Fibroblast of pulmonary artery (primary cell): ENCODE data around the gene MANEAL.
"Not testable (repeated sequence)": the region's sequence is repeated elsewhere in the genome, so short reads cannot be mapped to it uniquely, and the experiment has no call there.

Source experiments
- DNase-seq: peaks from one replicate; pipeline ENCODE4 v3.0.0-alpha.2; 2010; ENCODE audit warnings: low read depth
- H3K4me3 ChIP-seq: replicated peaks from 2 replicates; pipeline ENCODE4 v1.5.1; 2011; ENCODE audit warnings: low read depth, mild to moderate bottlenecking, control low read depth, low read length, moderate library complexity
- TF ChIP-seq, protein P1 (sequence below): IDR thresholded peaks from 2 replicates; pipeline ENCODE4 v1.5.1; 2011; ENCODE audit warnings: mild to moderate bottlenecking, control low read depth, low read length, inconsistent platforms; ENCODE audit errors: missing control alignments

MANEAL gene

DNA sequence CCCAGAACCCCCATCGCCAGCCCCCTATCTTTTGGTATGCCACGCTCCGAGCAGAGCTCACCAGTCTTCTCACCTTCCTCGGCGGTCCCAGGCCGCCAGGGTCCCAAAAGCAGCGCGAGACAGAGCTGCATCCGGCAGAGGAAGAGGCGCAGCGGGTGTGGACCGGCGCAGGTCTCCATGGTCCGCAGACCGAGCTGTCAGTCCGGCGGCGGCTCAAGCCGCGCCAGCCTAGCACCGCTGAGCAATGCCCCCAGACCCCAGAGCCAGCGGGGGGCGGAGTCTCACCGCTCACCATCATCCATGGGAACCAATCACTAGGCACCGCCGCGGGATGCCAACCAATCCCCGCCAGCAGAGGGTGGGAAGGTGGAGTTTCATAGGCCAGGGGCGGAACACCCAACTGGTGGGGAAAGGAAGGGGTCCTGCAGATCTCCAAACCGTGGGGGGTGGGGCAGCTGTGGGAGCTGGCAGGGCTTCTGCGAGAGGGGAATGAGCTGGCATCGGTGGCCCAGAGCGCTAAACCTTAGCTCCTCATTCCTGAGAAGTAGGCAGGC lies 28.7 kb upstream of the MANEAL start, which contains the start of gene EPHA10:
Gene EPHA10, minus strand, starts transcription at position 233 of the 554 bp plus-strand sequence. Its CDS starts 54 bp downstream, at position 179.
- TF ChIP-seq, protein P1, sequence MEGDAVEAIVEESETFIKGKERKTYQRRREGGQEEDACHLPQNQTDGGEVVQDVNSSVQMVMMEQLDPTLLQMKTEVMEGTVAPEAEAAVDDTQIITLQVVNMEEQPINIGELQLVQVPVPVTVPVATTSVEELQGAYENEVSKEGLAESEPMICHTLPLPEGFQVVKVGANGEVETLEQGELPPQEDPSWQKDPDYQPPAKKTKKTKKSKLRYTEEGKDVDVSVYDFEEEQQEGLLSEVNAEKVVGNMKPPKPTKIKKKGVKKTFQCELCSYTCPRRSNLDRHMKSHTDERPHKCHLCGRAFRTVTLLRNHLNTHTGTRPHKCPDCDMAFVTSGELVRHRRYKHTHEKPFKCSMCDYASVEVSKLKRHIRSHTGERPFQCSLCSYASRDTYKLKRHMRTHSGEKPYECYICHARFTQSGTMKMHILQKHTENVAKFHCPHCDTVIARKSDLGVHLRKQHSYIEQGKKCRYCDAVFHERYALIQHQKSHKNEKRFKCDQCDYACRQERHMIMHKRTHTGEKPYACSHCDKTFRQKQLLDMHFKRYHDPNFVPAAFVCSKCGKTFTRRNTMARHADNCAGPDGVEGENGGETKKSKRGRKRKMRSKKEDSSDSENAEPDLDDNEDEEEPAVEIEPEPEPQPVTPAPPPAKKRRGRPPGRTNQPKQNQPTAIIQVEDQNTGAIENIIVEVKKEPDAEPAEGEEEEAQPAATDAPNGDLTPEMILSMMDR = no peak
- H3K4me3 ChIP-seq = no peak within 1 kb of the TSS

DNA sequence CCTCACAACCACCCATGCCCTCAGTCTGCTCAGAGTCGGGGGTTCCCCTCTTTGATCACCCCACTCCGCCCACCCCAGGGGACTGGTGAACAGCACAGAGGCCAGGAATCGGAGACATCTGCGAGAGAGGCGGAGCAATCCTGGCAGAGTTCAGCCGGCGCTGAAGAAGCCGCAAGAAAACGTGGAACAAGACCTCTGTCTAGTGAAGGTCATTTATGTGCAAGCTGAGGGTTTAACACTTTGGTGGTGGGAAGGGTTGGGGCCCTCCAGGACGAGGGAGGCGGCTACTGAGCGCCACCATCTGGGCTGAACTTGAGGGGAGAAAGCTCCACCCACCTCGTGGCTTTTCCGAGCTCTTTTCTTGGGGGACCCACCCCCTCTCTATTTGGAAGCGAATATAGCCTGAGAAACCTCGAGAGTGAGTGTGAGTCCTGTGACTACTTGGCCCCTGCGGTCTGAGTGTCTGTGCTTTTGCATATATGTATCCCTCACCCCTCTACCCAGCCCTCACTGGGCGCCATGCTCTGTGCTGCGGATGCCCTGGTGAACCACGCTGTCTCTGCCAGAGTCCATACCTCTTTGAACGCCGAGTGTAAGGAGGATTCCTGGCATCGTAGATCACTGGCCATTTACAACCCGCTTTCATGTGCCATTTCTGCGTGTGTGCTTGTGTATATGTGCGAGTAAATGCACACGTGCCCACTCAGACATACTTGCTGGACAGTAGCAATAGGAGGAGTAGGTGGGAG lies 27.6 kb upstream of the MANEAL start:
- no peak for DNase-seq
- no peak overlapping the region for H3K4me3 ChIP-seq
- TF ChIP-seq, protein P1 = no peak

More for the DNA sequence above, 28.7 kb upstream of the MANEAL start, which contains the start of gene EPHA10:
- no peak for DNase-seq

DNA sequence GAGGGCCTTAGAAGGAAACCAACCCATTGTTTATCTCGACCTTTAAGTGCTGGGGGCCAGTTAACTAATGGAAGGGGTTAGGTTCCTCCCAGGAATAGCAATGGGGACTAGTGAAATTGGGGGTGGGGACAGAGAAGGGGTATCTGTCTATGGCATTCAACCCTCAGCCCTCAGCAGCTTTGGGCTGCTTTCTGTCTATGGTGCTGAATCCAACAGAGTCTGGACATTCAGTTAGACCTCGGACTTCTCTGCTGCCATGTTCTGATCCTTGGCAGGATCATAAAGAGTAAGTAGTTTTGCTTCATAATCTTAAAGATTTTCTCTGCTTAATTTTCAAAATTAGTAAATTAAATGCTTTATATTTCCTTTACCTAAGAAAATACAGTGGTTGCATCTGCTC lies 26.2 kb upstream of the MANEAL start:
- DNase-seq = no peak
- TF ChIP-seq, protein P1 = no peak
- no peak overlapping the region for H3K4me3 ChIP-seq

DNA sequence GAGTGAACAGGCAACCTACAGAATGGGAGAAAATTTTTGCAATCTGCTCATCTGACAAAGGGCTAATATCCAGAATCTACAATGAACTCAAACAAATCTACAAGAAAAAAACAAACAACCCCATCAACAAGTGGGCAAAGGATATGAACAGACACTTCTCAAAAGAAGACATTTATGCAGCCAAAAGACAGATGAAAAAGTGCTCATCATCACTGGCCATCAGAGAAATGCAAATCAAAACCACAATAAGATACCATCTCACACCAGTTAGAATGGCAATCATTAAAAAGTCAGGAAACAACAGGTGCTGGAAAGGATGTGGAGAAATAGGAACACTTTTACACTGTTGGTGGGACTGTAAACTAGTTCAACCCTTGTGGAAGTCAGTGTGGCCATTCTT lies 22.2 kb upstream of the MANEAL start:
- not testable (repeated sequence) for H3K4me3 ChIP-seq, DNase-seq

DNA sequence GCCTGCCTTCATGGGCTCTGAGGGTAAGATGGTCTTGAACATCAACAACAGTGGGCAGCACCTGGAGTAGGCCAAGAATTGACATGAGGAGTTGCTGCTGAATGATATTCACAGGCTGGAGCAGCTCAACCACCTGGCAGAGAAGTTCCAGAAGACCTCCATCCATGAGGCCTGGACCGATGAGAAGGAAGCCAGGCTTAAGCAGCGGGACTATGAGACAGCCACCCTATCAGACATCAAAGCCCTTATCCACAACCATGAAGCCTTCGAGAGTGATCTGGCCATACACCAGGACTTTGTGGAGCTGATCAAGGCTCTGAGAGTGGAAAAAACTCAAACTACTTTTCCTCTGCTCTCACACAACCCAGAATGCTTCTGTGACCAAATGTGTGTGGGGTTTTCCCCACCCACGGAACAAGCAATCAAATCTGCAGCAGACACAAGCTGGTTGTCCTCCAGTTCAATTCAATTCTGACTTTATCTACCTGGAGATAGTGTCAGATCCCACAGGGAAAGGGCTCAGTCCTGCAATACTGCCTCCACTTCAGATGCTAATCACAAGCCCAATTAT lies 16.6 kb upstream of the MANEAL start:
- TF ChIP-seq, protein P1 = no peak
- no peak overlapping the region for H3K4me3 ChIP-seq
- DNase-seq = no peak

DNA sequence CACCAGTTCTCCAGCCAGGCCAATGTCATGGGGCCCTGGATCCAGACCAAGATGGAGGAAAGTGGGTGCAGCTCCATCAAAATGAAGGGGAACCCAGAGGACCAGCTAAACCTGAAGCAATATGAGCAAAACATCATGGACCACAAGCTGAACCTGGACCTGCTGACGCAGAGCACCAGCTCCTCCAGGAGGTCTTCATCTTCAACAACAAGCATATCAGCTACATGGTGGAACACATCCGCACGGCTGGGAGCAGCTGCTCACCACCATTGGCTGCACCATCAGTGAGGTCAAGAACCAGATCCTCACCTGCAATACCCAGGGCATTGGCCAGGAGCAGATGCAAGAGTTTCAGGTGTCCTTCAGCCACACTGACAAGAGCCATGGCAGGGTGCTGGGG lies 15.0 kb upstream of the MANEAL start:
- no peak for DNase-seq
- TF ChIP-seq, protein P1 = no peak
- no peak overlapping the region for H3K4me3 ChIP-seq

DNA sequence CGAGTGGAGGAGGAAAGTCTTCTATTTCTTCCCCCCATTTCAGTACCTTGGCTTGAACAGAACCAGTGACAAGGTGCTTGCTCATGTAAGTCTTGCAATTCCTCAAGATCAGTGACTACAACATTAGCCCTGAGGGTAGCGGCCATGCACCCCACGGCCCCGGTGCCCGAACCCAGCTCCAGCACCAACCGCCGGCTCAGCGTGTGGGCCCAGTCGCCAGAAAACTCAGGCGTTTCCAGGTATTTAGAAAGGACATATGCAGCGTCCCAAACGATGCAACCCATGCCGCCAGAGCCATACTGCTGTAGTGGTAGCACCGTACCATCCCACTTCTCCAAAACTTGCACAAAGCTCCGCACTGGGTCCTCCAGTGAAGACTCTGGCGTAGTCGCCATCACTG lies 11.2 kb upstream of the MANEAL start:
- no peak for DNase-seq
- TF ChIP-seq, protein P1 = no peak
- H3K4me3 ChIP-seq = no peak overlapping the region
